Epithelial cell of esophagus (primary cell): ENCODE results near the gene DAB1.

Experiments
- DNase-seq: peaks from one replicate; pipeline ENCODE4 v3.0.0; 2010; ENCODE audit warnings: low read depth
- H3K4me3 ChIP-seq: 2 replicates; pipeline ENCODE4 v1.5.1; 2011; ENCODE audit warnings: mild to moderate bottlenecking, low read length, control low read depth
- TF ChIP-seq, protein P1 (sequence below): IDR thresholded peaks from 2 replicates; pipeline ENCODE4 v1.5.1; 2011; ENCODE audit warnings: low read depth, mild to moderate bottlenecking, low read length, control low read depth, inconsistent platforms; ENCODE audit not compliant: insufficient read depth; ENCODE audit errors: missing control alignments

DAB1 gene

DNA sequence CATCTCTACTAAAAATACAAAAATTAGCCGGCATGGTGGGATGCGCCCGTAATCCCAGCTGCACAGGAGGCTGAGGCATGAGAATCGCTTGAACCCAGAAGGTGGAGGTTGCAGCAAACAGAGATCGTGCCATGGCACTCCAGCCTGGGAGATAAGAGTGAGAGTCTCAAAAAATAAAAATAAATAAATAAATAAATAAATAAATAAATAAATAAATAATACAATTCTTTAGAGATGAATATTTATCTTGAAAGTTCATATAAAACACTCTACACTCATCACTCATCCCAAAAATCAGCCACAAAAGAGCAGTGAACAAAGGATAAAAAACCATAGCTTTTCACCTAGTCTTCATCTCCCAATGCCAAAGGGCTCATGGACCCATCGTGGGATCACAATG lies 295.9 kb downstream of the DAB1 start:
- DNase-seq = no peak
- TF ChIP-seq, protein P1, sequence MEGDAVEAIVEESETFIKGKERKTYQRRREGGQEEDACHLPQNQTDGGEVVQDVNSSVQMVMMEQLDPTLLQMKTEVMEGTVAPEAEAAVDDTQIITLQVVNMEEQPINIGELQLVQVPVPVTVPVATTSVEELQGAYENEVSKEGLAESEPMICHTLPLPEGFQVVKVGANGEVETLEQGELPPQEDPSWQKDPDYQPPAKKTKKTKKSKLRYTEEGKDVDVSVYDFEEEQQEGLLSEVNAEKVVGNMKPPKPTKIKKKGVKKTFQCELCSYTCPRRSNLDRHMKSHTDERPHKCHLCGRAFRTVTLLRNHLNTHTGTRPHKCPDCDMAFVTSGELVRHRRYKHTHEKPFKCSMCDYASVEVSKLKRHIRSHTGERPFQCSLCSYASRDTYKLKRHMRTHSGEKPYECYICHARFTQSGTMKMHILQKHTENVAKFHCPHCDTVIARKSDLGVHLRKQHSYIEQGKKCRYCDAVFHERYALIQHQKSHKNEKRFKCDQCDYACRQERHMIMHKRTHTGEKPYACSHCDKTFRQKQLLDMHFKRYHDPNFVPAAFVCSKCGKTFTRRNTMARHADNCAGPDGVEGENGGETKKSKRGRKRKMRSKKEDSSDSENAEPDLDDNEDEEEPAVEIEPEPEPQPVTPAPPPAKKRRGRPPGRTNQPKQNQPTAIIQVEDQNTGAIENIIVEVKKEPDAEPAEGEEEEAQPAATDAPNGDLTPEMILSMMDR = no peak
- H3K4me3 ChIP-seq = no peak overlapping the region

DNA sequence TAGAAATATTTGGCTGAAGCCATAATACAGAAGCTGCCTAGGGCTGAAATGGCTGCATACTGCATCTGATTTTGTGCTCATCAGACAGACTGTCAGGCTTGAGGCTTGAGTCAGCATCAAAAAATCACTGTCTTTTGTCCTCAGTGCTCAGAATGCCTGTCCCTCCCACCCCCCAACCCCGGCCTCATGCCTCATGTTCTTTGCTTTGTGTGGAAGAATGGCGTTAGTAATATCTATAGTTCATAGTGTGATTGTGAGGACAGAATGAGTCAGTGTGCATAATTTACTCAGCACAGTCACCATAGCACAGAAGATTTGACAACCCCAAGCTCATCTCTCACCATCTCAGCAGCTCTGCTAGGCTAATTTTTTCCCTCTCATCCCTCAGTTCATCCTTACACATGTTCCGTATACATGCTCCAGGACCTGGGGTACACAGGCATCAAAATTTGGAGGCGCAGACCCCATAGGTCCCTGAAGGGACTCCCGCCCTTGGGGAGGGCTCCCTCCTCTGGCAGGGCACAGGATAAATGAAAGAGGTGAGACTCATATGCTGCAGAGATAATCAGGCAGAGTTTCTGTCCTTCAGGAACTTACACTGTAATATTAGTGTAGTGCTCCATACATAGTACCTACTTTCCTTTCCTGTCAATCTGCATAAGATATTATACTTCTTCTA lies 299.0 kb downstream of the DAB1 start:
- H3K4me3 ChIP-seq = no peak overlapping the region
- TF ChIP-seq, protein P1 = peak; percentile 50
- peak; percentile 93 for DNase-seq

GRCh38 chr1:57124170-57124569 lies 299.7 kb downstream of the DAB1 start:
- no peak overlapping the region for H3K4me3 ChIP-seq
- TF ChIP-seq, protein P1 = no peak
- DNase-seq = no peak

GRCh38 chr1:57122031-57122430 lies 301.8 kb downstream of the DAB1 start:
- no peak overlapping the region for H3K4me3 ChIP-seq
- DNase-seq = peak; percentile 53

GRCh38 chr1:57118948-57119603 lies 304.8 kb downstream of the DAB1 start:
- TF ChIP-seq, protein P1 = no peak
- DNase-seq = no peak
- H3K4me3 ChIP-seq = no peak overlapping the region

More at GRCh38 chr1:57122031-57122430, 301.8 kb downstream of the DAB1 start:
- TF ChIP-seq, protein P1 = no peak

GRCh38 chr1:57117753-57118152 lies 306.1 kb downstream of the DAB1 start:
- TF ChIP-seq, protein P1 = no peak
- DNase-seq = no peak
- H3K4me3 ChIP-seq = no peak overlapping the region
